Activated CD4-positive, alpha-beta T cell treated with anti-CD3 and anti-CD28 coated beads, Interleukin-2, amount 50 U/mL, for 16 hours (primary cell): ENCODE data around the gene MEI4.
"Not testable (repeated sequence)": the region's sequence is repeated elsewhere in the genome, so short reads cannot be mapped to it uniquely, and the experiment has no call there.

ENCODE experiments used
- DNase-seq: peaks from one replicate; pipeline ENCODE4 v3.0.0-alpha.2; 2020

Gene MEI4

GRCh38 chr6:77822265-77822664 is 169.4 kb downstream of the MEI4 start:
- DNase-seq: no peak

- no peak for DNase-seq
Measured at GRCh38 chr6:77825204-77825603, 172.4 kb downstream of the MEI4 start.

GRCh38 chr6:77829736-77830135 is 176.9 kb downstream of the MEI4 start:
- DNase-seq: no peak

- not testable (repeated sequence) for DNase-seq
Measured at GRCh38 chr6:77833749-77834148, 180.9 kb downstream of the MEI4 start.

DNA sequence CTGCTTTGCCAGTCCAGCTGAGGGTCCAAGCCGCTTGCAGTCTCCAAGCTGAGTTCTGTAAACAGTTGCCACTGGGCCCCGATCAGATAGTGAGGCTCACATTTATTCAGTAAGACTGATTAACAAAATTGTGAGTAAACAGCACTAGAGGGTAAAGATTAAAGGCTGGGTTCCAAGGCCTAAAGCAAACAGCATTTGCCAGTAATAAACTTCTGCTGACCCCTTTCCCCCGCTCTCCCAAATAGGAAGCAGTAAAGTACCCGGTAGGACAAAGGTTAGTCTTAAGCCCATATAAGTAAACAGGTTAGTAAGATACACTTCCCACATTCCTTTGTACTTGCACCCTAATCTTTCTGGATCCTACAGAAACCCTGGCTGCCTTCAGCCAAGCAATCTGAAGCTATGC is 181.8 kb downstream of the MEI4 start:
- no peak for DNase-seq

DNA sequence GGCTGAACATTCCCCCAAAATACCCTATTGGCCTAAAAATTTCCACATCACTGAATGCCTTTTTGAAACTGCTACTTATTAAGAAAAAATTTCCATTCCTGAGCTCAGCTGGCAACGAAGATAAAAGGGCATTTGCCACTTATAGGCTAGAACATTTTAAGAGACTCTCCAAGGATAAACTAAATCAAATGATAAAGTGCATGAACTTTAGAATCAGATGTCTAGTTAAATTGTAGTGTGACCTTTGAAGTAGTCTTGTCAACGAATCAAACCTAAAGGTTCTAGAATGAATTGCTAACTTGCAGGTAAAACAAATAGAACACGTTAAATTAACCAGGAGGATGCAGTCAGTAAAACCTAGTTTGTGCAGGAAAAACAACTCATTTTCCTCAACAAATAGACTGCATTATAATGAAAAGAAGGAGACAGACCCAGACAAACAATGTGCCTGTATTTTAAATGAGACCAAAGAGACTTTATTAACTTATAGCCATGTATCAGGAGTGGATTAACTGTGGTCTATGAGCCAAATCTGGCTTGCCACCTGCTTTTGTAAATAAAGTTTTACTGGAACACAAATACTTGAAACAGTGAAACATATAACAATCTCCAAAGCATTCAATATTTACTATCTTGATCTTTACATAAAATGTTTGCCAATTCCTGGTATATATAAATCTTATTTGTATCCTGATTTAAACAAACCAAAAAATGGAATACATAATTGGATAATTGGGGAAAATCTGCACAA is 184.4 kb downstream of the MEI4 start:
- no peak for DNase-seq

- no peak for DNase-seq
Measured at GRCh38 chr6:77839292-77839691, 186.5 kb downstream of the MEI4 start.

GRCh38 chr6:77844822-77845221 is 192.0 kb downstream of the MEI4 start:
- no peak for DNase-seq

- no peak for DNase-seq
Measured at GRCh38 chr6:77853401-77853800, 200.6 kb downstream of the MEI4 start.

DNA sequence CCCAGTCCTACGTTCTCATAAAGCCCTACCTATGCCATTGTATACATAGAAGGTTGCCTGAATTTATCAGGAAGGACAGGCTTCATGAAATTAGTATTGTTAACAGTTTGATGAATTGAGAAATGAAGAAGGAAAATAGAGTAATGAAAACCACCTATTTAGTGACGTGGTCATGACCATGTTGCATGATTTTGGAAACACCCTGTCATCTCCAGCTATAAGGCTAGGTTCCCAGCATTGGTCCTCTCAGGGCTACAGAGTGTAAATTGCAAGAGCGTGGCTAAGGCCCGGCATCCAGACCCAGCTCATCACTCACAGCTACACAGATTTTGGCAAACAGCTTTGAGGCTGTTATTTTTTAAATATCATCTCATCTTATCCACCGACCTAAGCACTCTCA is 203.6 kb downstream of the MEI4 start:
- DNase-seq: no peak

- DNase-seq: no peak
Measured at GRCh38 chr6:77857421-77857820, 204.6 kb downstream of the MEI4 start.

DNA sequence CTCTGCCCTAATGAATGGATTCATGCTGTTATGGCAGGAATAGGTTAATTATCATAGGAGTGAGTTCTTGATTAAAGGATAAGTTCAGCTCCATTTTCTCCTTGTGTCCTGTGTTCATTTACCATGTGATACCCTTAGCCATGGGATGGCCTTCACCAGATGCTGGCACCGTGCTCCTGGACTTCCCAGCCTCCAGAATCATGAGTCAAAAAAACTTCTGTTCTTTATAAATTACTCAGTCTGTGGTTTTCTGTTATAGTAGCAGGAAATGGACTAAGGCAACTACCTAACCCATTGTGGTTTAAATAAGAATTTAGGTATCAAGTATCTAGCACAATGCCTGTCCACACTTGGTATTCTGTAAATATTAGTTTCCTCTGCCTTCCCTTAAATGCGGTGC is 223.5 kb downstream of the MEI4 start:
- DNase-seq: no peak

DNA sequence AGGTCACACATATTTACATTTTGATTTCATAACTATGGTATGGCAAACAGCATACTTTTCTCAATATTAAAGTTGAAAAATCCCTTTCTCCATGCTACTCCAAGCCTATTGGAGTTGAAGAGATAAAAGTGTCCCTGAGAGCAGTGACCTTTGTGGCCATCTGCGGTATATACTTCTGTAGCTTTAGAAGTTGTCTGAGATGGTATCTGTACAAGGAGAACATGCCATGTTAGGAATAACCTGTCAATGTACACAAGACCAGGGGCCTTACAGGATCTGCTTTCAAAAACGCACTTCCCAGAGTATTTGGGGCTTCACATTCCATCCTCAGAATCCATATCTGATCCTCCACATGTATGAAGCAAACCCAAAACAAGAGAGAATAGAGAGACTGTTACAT is 226.7 kb downstream of the MEI4 start:
- no peak for DNase-seq

DNA sequence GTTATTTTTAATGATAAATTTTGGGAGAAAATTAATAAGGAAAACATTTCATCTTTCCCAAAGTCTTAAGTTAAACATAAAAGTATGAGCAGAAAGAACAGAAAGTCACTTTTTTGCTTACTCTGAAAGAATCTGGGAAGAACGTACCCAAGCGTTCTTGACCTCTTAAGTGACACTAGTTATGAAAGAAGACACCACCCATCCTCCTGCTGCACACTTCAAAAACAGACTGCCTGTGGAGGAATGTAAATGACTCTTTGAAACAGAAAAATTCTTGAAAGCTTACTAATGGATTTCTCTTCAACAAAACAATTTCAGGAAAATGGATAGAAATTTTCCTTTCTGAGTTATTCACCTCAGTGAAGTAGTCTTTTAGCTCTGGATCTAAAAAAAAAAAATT is 227.7 kb downstream of the MEI4 start:
- DNase-seq: no peak

GRCh38 chr6:77883851-77884250 is 231.0 kb downstream of the MEI4 start:
- DNase-seq: no peak

DNA sequence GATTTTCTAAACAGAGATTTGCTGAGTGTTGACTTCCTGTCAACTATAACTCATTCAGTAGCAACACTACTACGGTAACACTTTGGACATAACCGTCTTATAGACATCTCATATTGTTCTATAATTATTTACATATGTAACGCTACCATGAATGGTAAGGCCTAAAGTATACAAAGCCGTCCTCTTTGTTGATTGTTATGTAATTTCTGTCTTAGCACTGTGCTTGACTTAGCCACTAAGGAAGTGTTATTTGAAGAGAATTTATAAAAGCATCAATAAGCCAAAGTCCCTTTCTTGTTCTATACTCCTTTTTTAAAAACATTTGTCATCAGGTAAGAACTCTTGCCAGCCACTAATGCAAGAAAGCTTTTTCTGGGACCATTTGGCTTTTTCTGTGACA is 240.6 kb downstream of the MEI4 start:
- DNase-seq: no peak

- DNase-seq: no peak
Measured at GRCh38 chr6:77906070-77906469, 253.2 kb downstream of the MEI4 start.

GRCh38 chr6:77910826-77911225 is 258.0 kb downstream of the MEI4 start:
- DNase-seq: no peak

GRCh38 chr6:77926198-77926751 is 273.4 kb downstream of the MEI4 start:
- DNase-seq: no peak

DNA sequence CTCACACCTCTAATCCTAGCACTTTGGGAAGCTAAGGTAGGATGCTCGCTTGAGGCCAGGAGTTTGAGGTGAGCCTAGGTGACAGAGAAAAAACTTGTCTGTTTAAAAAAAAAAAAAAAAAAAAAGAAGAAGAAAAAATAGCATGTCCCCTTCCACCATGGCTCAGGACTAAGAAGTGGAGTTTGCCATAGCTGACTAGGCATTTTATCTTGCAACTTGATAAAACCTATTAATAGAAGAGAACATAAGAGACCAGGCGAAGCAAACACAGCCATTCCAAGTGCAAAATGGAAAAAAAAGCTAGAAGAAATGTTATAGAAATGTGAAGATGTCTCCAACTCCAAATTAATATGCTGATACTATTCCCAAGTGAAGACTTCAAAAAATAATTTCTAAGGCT is 277.5 kb downstream of the MEI4 start:
- no peak for DNase-seq

DNA sequence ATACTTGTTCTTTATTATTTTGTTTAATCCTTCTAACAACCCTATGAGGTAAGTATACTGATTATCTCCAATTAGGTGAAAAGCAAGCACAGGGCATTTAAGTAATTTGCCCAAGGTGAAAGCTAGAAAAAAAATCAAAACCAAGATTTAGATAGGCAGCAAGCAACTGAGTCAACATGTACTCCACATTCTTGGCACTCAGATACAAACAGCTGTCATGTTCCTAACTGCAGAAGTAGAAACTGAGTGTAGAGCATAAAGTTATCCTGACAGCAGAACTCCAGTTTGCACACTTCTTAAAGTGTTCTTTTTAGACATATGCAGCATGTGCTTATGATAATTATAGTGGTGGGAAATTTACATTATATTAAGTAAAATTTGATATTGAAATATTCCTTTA is 278.1 kb downstream of the MEI4 start:
- no peak for DNase-seq

GRCh38 chr6:77962070-77962469 is 309.2 kb downstream of the MEI4 start:
- no peak for DNase-seq

- no peak for DNase-seq
Measured at GRCh38 chr6:77965449-77965848, 312.6 kb downstream of the MEI4 start.

- DNase-seq: no peak
Measured at GRCh38 chr6:77972334-77972733, 319.5 kb downstream of the MEI4 start.
